Measurements from ENCODE around the gene C2orf81.

GRCh38 chr2:74378007-74378406 is 43.4 kb downstream of the C2orf81 start:
- no peak for TF ChIP-seq CTCF (IDR thresholded peaks at IDR 0.05; ENCODE audit: low read depth, low read length, missing input control)
- no peak for TF ChIP-seq MAX (IDR thresholded peaks at IDR 0.05)
- no peak for TF ChIP-seq ZBTB33 (IDR thresholded peaks at IDR 0.05)
- no peak for TF ChIP-seq TAF1 (conservative IDR thresholded peaks at IDR 0.05)
- no peak for TF ChIP-seq REST (IDR thresholded peaks at IDR 0.05)
- TF ChIP-seq SP1 (IDR thresholded peaks at IDR 0.05), result no peak
- TF ChIP-seq GABPA (IDR thresholded peaks at IDR 0.05 in 1 of 2, conservative IDR thresholded peaks at IDR 0.05 in 1 of 2), result no peak

Data from liver (tissue), 3 donors.